Measurements from ENCODE around the gene FAM174C.

FAM174C gene

DNA sequence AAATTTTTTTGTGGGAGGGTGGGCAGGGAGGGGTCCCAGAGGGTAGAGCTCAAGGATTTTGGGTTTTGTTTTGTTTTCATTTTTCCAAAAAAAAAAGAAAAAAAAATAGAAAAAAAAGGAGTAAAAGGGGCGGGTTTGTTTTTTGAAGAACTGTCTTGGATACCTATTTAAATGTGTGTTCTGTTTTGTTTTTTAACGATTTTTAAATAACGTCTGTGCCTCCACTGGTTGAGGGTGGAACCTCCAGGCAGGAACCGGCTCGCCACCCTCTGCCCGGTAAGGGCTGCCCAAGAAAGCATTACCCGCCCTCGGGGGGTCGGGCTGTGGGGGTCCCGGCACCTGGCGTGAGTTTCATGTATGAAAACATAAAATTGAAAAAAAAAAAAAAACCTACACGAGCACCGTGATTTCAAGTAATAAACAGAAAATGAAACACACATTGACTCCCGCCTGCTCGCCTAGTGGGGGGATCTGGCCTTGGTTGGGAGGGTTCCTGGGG, 16.6 kb upstream of the FAM174C start:
- TF ChIP-seq ZNF274 (IDR thresholded peaks at IDR 0.05; ENCODE audit: low read depth, low read length), result no peak

GRCh38 chr19:1259206-1259875, 16.0 kb upstream of the FAM174C start:
- H3K4me3 ChIP-seq (ENCODE audit: low read length), result peak overlapping the region; percentile 59; the same call in 1 of the 2 replicates
- no peak for TF ChIP-seq ZNF274 (IDR thresholded peaks at IDR 0.05; ENCODE audit: low read depth, low read length)

More for the DNA sequence above, 16.6 kb upstream of the FAM174C start:
- H3K4me3 ChIP-seq (ENCODE audit: low read length), result peak overlapping the region; percentile 59; the same call in 1 of the 2 replicates

- H3K4me3 ChIP-seq (ENCODE audit: low read length), result peak overlapping the region; percentile 25; the same call in 1 of the 2 replicates
- no peak for TF ChIP-seq ZNF274 (IDR thresholded peaks at IDR 0.05; ENCODE audit: low read depth, low read length)
These were observed 15.2 kb upstream of the FAM174C start for GRCh38 chr19:1259876-1260748.

GRCh38 chr19:1260749-1261537, 14.4 kb upstream of the FAM174C start:
- TF ChIP-seq ZNF274 (IDR thresholded peaks at IDR 0.05; ENCODE audit: low read depth, low read length), result no peak
- H3K4me3 ChIP-seq (ENCODE audit: low read length), result peak overlapping the region; percentile 73; the same call in 1 of the 2 replicates

GRCh38 chr19:1261538-1261797, 13.9 kb upstream of the FAM174C start:
- TF ChIP-seq ZNF274 (IDR thresholded peaks at IDR 0.05; ENCODE audit: low read depth, low read length), result no peak
- peak overlapping the region; percentile 73; the same call in 1 of the 2 replicates for H3K4me3 ChIP-seq (ENCODE audit: low read length)

GRCh38 chr19:1261798-1262622, 13.3 kb upstream of the FAM174C start:
- peak overlapping the region; percentile 73; the same call in 1 of the 2 replicates for H3K4me3 ChIP-seq (ENCODE audit: low read length)
- no peak for TF ChIP-seq ZNF274 (IDR thresholded peaks at IDR 0.05; ENCODE audit: low read depth, low read length)

- H3K4me3 ChIP-seq (ENCODE audit: low read length), result peak overlapping the region; percentile 73; the same call in 1 of the 2 replicates
These were observed 12.7 kb upstream of the FAM174C start for GRCh38 chr19:1262623-1263123.

DNA sequence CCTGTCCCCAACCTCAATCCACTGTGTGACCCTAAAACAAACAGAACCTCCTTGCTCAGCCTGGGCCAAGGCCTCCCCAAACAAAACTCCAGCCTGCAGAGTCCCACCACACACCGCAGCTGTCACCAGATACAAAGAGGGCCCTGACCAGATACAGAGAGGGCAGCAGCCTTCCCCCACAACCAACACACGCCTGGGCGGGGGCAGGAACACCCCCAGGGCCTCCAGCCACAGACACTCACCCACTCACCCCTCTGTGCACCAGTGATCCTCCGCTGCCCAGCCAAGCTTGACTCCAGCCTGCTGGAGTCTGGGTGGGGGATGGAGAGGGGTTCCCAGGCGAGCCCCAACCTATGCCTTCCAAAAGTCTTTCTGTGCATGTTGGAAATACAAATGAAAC, 12.1 kb upstream of the FAM174C start:
- H3K4me3 ChIP-seq (ENCODE audit: low read length), result no peak overlapping the region
- no peak for TF ChIP-seq ZNF274 (IDR thresholded peaks at IDR 0.05; ENCODE audit: low read depth, low read length)

More at GRCh38 chr19:1262623-1263123, 12.7 kb upstream of the FAM174C start:
- TF ChIP-seq ZNF274 (IDR thresholded peaks at IDR 0.05; ENCODE audit: low read depth, low read length), result no peak

DNA sequence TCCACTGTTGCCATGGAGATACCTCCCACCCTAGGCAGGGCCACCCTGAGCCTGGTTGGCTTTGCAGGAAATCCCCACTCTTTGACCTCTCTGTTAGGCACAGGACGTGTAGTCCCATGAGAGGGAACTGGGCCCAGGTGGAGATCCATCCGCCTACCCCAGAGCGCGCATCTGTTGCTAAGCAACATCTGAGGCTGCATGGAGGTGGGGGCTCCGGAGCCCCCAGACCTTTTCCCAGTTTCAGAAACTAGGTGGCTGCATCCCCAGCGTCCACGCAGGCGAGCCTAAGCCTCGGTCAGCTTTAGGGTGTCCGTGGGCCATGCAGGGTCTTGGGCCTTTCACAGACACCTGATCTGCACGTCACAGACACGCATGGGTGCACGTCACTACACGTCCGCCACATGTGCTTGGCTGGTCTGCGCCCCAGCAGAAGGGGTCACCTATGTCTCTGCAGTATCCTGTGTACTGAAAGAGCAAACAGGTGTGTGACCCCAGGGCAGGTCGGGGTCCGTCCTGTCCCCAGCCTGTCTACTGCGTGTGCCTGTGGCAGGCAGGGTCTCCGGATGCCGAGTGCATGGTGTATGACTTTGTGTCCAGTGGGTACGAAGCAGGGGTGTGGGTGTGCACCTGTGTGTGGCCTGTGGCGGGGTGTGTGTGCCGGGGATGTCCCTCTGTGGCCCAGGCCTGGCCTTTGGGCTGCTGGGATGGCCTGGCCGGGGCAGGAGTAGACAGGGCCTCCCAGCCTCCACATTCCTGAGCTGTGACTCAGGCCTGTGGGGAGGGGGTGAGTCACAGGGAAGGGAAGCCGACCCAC, 10.3 kb upstream of the FAM174C start:
- TF ChIP-seq ZNF274 (IDR thresholded peaks at IDR 0.05; ENCODE audit: low read depth, low read length), result no peak

GRCh38 chr19:1265615-1266128, 9.7 kb upstream of the FAM174C start:
- no peak for TF ChIP-seq ZNF274 (IDR thresholded peaks at IDR 0.05; ENCODE audit: low read depth, low read length)
- H3K4me3 ChIP-seq (ENCODE audit: low read length), result peak overlapping the region; percentile 3; the same call in 1 of the 2 replicates

More for the DNA sequence above, 10.3 kb upstream of the FAM174C start:
- H3K4me3 ChIP-seq (ENCODE audit: low read length), result no peak overlapping the region

GRCh38 chr19:1266129-1266915, 9.0 kb upstream of the FAM174C start:
- no peak for TF ChIP-seq ZNF274 (IDR thresholded peaks at IDR 0.05; ENCODE audit: low read depth, low read length)
- peak overlapping the region; percentile 44; the same call in 1 of the 2 replicates for H3K4me3 ChIP-seq (ENCODE audit: low read length)

All from GM08714 (cell line).